Measurements from ENCODE around the gene DCDC1. TPM values are rescaled to one million over a fixed set of nuclear protein-coding genes. Genes with fewer than 3 reads are reported as not detected.

Gene DCDC1
- total RNA-seq, 2 donors from 2014 or later: not detected

GRCh38 chr11:31139479-31139878 lies 230.1 kb downstream of the DCDC1 start:
- H3K27ac ChIP-seq: no peak overlapping the region
- no peaks in the 10 kb centered on the region for H3K9me3 ChIP-seq
- no peak for DNase-seq
- no peak overlapping the region for H3K4me3 ChIP-seq
- intact Hi-C loops (cut with DNase I): no loop called here
- H3K36me3 ChIP-seq: no peaks in the 10 kb centered on the region
- H3K27me3 ChIP-seq: no peaks in the 10 kb centered on the region
- no peak overlapping the region for H3K9ac ChIP-seq (ENCODE audit: low read depth in 2 of 2, low read length in 2 of 2)
- H3K4me1 ChIP-seq: no peaks in the 10 kb centered on the region
- no peak for TF ChIP-seq CTCF (IDR thresholded peaks at IDR 0.05)

- Histone ChIP-seq H3K27me3 (no peaks in the 10 kb centered on the region), H3K9ac (ENCODE audit: low read depth in 2 of 2, low read length in 2 of 2) (no peak overlapping the region), H3K4me1 (no peaks in the 10 kb centered on the region), H3K4me3 (no peak overlapping the region), H3K27ac (no peak overlapping the region), H3K36me3 (no peaks in the 10 kb centered on the region), H3K9me3 (no peaks in the 10 kb centered on the region)
- no peak for TF ChIP-seq CTCF (IDR thresholded peaks at IDR 0.05)
- no peak for DNase-seq
- intact Hi-C loops (cut with DNase I): no loop called here
Measured at GRCh38 chr11:31132531-31133421, 236.8 kb downstream of the DCDC1 start.

GRCh38 chr11:31131760-31132159 lies 237.8 kb downstream of the DCDC1 start:
- no peaks in the 10 kb centered on the region for H3K27me3 ChIP-seq
- H3K4me1 ChIP-seq: no peaks in the 10 kb centered on the region
- no peak overlapping the region for H3K9ac ChIP-seq (ENCODE audit: low read depth in 2 of 2, low read length in 2 of 2)
- no peak for DNase-seq
- H3K4me3 ChIP-seq: no peak overlapping the region
- H3K27ac ChIP-seq: no peak overlapping the region
- no peaks in the 10 kb centered on the region for H3K9me3 ChIP-seq
- intact Hi-C loops (cut with DNase I): no loop called here
- no peaks in the 10 kb centered on the region for H3K36me3 ChIP-seq
- no peak for TF ChIP-seq CTCF (IDR thresholded peaks at IDR 0.05)

GRCh38 chr11:31127290-31127689 lies 242.2 kb downstream of the DCDC1 start:
- Histone ChIP-seq H3K36me3 (no peaks in the 10 kb centered on the region), H3K9ac (ENCODE audit: low read depth in 2 of 2, low read length in 2 of 2) (no peak overlapping the region), H3K4me1 (no peaks in the 10 kb centered on the region), H3K27me3 (no peaks in the 10 kb centered on the region), H3K4me3 (no peak overlapping the region), H3K9me3 (no peaks in the 10 kb centered on the region), H3K27ac (no peak overlapping the region)
- TF ChIP-seq CTCF (IDR thresholded peaks at IDR 0.05): no peak
- no peak for DNase-seq
- intact Hi-C loops (cut with DNase I): no loop called here

GRCh38 chr11:31120428-31120827 lies 249.1 kb downstream of the DCDC1 start:
- TF ChIP-seq CTCF (IDR thresholded peaks at IDR 0.05): no peak
- intact Hi-C loops (cut with DNase I): no loop called here
- DNase-seq: no peak
- H3K9ac ChIP-seq (ENCODE audit: low read depth in 2 of 2, low read length in 2 of 2): no peak overlapping the region
- no peaks in the 10 kb centered on the region for H3K9me3 ChIP-seq
- no peaks in the 10 kb centered on the region for H3K27me3 ChIP-seq
- H3K4me1 ChIP-seq: no peaks in the 10 kb centered on the region
- H3K4me3 ChIP-seq: no peak overlapping the region
- no peaks in the 10 kb centered on the region for H3K36me3 ChIP-seq
- H3K27ac ChIP-seq: no peak overlapping the region
